ENCODE data around the gene TAF11L10. TPM values are rescaled to one million over a fixed set of nuclear protein-coding genes. Genes with fewer than 3 reads are reported as not detected.

Gene TAF11L10
- polyA plus RNA-seq, 1 donor (not counting 4 experiments of a cell fraction or from before 2014, with no cell fraction given): not detected

DNA sequence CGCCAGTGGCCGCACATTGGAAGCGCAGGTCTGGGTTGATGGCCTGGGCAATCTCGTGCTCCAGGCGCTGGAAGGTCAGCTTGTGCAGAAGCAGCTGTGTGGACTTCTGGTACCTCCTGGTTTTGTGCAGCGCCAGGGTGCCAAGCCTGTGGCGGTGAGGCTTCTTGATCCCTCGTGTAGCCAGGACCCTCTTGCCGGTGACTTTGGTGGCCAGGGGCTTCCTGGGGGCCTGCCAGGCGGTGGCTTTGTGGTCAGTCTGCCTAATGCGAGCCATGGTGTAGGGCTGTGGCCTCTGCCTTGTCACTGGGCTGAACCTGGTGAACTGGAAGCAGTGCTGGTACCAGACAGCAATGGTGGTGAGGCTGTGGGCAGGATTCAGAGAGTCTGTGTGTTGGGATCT is 28.1 kb upstream of the TAF11L10 start:
- Histone ChIP-seq H3K36me3 (ENCODE audit: control insufficient read depth in 2 of 2, extremely low read depth in 1 of 2, insufficient read depth in 2 of 2, low read length in 2 of 2) (no peaks in the 10 kb centered on the region), H2AFZ (ENCODE audit: control insufficient read depth, low read length) (no peak overlapping the region), H3K79me2 (ENCODE audit: control insufficient read depth, insufficient read depth, low read length) (no peaks in the 10 kb centered on the region), H3K27me3 (ENCODE audit: control insufficient read depth, extremely low read depth, insufficient read depth, low read length) (no peaks in the 10 kb centered on the region), H4K20me1 (ENCODE audit: control insufficient read depth, extremely low read depth, insufficient read depth, low read length) (no peaks in the 10 kb centered on the region), H3K4me3 (ENCODE audit: control insufficient read depth in 2 of 3, extremely low read depth in 1 of 3, insufficient read depth in 2 of 3, low read depth in 1 of 3, low read length in 3 of 3) (no peak overlapping the region), H3K4me2 (ENCODE audit: control insufficient read depth, extremely low read depth, insufficient read depth, low read depth, low read length) (no peak overlapping the region), H3K27ac (ENCODE audit: control insufficient read depth, insufficient read depth, low read length) (no peak overlapping the region), H3K9me3 (ENCODE audit: control insufficient read depth, low read depth, low read length) (no peaks in the 10 kb centered on the region), H3K9ac (ENCODE audit: control insufficient read depth, extremely low read depth, insufficient read depth, low read length) (no peak overlapping the region), H3K9me1 (ENCODE audit: control insufficient read depth, extremely low read depth, insufficient read depth, low read length) (no peaks in the 10 kb centered on the region), H3K4me1 (ENCODE audit: control insufficient read depth, extremely low read depth, insufficient read depth, low read length) (no peaks in the 10 kb centered on the region)
- no peak for TF ChIP-seq EZH2 (IDR thresholded peaks at IDR 0.05; ENCODE audit: low read length)
- TF ChIP-seq CTCF (optimal IDR thresholded peaks at IDR 0.05 in 1 of 3, IDR thresholded peaks at IDR 0.05 in 1 of 3, conservative IDR thresholded peaks at IDR 0.05 in 1 of 3; ENCODE audit: extremely low read depth in 1 of 3, insufficient read depth in 2 of 3, low read length in 3 of 3): no peak
- DNase-seq (ENCODE audit: low read depth, low spot score) (no peak), FAIRE-seq (no peak)
- dilution Hi-C loops (cut with MboI; ENCODE audit: extremely low pct_ligation_motif_present, low sequenced_read_pairs): no loop called here

- Histone ChIP-seq H3K79me2 (ENCODE audit: control insufficient read depth, insufficient read depth, low read length) (no peaks in the 10 kb centered on the region), H3K27ac (ENCODE audit: control insufficient read depth, insufficient read depth, low read length) (no peak overlapping the region), H3K9ac (ENCODE audit: control insufficient read depth, extremely low read depth, insufficient read depth, low read length) (no peak overlapping the region), H2AFZ (ENCODE audit: control insufficient read depth, low read length) (no peak overlapping the region), H3K4me1 (ENCODE audit: control insufficient read depth, extremely low read depth, insufficient read depth, low read length) (no peaks in the 10 kb centered on the region), H4K20me1 (ENCODE audit: control insufficient read depth, extremely low read depth, insufficient read depth, low read length) (no peaks in the 10 kb centered on the region), H3K4me2 (ENCODE audit: control insufficient read depth, extremely low read depth, insufficient read depth, low read depth, low read length) (no peak overlapping the region), H3K9me3 (ENCODE audit: control insufficient read depth, low read depth, low read length) (no peaks in the 10 kb centered on the region), H3K9me1 (ENCODE audit: control insufficient read depth, extremely low read depth, insufficient read depth, low read length) (no peaks in the 10 kb centered on the region), H3K27me3 (ENCODE audit: control insufficient read depth, extremely low read depth, insufficient read depth, low read length) (no peaks in the 10 kb centered on the region), H3K36me3 (ENCODE audit: control insufficient read depth in 2 of 2, extremely low read depth in 1 of 2, insufficient read depth in 2 of 2, low read length in 2 of 2) (no peaks in the 10 kb centered on the region), H3K4me3 (ENCODE audit: control insufficient read depth in 2 of 3, extremely low read depth in 1 of 3, insufficient read depth in 2 of 3, low read depth in 1 of 3, low read length in 3 of 3) (no peak overlapping the region)
- TF ChIP-seq EZH2 (IDR thresholded peaks at IDR 0.05; ENCODE audit: low read length) (no peak), CTCF (optimal IDR thresholded peaks at IDR 0.05 in 1 of 3, IDR thresholded peaks at IDR 0.05 in 1 of 3, conservative IDR thresholded peaks at IDR 0.05 in 1 of 3; ENCODE audit: extremely low read depth in 1 of 3, insufficient read depth in 2 of 3, low read length in 3 of 3) (no peak)
- dilution Hi-C loops (cut with MboI; ENCODE audit: extremely low pct_ligation_motif_present, low sequenced_read_pairs): no loop called here
- FAIRE-seq (no peak), DNase-seq (ENCODE audit: low read depth, low spot score) (no peak)
Observed at GRCh38 chr5:17620627-17621026, 23.0 kb upstream of the TAF11L10 start.

Data from keratinocyte (primary cell).